Neutrophil (primary cell): ENCODE measurements around the gene SUPT4H1.
A peak's percentile ranks its signal among the peaks of the same experiment; 100 is the strongest.

Experiments
- H3K27ac ChIP-seq: fragments of 200-600 bp; sonication (generic); 2 replicates; pipeline ENCODE4 v1.5.1; 2016; ENCODE audit warnings: mild to moderate bottlenecking, moderate library complexity
- H3K27me3 ChIP-seq: fragments of 200-600 bp; sonication (generic); 2 replicates; pipeline ENCODE4 v1.6.0; 2016; ENCODE audit warnings: mild to moderate bottlenecking
- H3K36me3 ChIP-seq: fragments of 200-600 bp; sonication (generic); 2 replicates; pipeline ENCODE4 v1.5.1; 2017
- H3K4me1 ChIP-seq, 2 experiments: fragments of 200-600 bp in 1 of 2; sonication (generic) in 1 of 2; 1 replicate in 1 of 2; 2 replicates in 1 of 2; pipeline versions ENCODE4 v1.5.1 to v1.6.1; 2013 to 2016; ENCODE audit warnings: low read depth in 1 of 2, low read length in 1 of 2, mild to moderate bottlenecking in 1 of 2, moderate library complexity in 1 of 2; ENCODE audit not compliant: control insufficient read depth in 1 of 2, insufficient read depth in 1 of 2
- H3K4me3 ChIP-seq, 2 experiments: fragments of 200-600 bp in 1 of 2; sonication (generic) in 1 of 2; 1 replicate in 1 of 2; 2 replicates in 1 of 2; pipeline ENCODE4 v1.5.1; 2013 to 2016; ENCODE audit warnings: low read depth in 1 of 2, low read length in 1 of 2, mild to moderate bottlenecking in 1 of 2, moderate library complexity in 1 of 2
- H3K9me3 ChIP-seq: fragments of 200-600 bp; sonication (generic); 2 replicates; pipeline ENCODE4 v1.5.1; 2016
- TF ChIP-seq, protein P1 (sequence below): fragments of 200-600 bp; sonication (generic); IDR thresholded peaks from 2 replicates; pipeline ENCODE4 v1.5.1; 2016; ENCODE audit warnings: antibody characterized with exemption

Gene SUPT4H1

DNA sequence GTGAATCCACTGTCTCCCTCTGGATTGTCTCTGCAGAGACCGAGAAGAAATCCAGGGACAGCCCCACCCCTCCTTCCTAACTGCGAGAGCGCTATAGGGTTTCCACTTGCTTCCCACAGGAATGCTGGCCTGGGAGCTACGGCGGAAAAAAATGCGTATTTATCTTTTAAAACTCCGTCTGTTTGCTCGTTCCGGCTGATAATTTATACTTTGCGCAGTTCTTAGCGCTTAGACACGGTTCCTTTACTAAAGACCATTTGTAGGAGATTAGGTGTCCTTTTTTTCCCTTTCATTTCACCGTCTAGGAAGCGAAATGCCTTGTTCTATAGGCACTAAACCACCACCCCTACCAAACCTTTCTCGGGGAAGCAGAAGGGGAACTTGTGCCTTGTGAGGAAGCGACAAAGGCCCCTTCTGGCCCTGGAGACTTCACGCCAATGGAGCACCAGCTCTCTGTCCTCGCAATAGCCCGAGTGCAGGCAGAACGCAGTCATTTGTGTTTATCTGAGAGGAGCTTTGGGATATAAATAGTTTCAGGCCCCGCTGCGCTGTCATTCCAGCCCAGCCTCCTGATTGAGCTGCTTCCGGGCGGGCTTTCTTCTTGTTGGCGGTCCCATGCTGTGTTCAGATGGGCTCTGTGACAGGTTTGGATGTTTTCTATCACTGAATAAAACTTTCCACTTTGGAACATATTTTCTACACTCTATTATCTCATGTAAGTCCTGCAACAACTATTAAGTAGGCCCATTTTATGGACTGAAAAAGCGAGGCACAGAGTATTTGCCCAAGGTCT, 791 bp upstream of the SUPT4H1 start:
- no peaks in the 10 kb centered on the region for H3K9me3 ChIP-seq
- TF ChIP-seq, protein P1, sequence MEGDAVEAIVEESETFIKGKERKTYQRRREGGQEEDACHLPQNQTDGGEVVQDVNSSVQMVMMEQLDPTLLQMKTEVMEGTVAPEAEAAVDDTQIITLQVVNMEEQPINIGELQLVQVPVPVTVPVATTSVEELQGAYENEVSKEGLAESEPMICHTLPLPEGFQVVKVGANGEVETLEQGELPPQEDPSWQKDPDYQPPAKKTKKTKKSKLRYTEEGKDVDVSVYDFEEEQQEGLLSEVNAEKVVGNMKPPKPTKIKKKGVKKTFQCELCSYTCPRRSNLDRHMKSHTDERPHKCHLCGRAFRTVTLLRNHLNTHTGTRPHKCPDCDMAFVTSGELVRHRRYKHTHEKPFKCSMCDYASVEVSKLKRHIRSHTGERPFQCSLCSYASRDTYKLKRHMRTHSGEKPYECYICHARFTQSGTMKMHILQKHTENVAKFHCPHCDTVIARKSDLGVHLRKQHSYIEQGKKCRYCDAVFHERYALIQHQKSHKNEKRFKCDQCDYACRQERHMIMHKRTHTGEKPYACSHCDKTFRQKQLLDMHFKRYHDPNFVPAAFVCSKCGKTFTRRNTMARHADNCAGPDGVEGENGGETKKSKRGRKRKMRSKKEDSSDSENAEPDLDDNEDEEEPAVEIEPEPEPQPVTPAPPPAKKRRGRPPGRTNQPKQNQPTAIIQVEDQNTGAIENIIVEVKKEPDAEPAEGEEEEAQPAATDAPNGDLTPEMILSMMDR, result no peak
- peaks cover 43 to 46% of the 10 kb centered on the region in 2 experiments for H3K4me1 ChIP-seq

DNA sequence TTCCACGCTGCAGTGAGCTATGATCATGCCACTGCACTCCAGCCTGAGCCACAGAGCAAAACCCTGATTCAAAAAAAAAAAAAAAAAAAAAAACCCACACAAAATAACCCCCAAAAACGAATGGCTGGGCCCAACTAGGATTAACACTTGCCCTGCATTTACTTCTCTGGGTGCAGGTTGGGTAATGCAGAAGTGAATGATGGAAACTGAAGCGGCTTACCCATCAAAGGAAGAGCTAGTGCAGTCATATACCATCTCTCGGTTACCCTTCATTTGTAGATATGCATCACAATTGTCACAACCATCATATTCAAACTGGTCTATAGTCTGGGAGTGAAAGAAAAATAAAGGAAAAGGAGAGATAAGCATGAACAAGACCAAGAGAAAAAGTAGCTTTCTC, 819 bp downstream of the SUPT4H1 start:
- no peaks in the 10 kb centered on the region for H3K27me3 ChIP-seq
- peak overlapping the region; percentile 83 to 85 for H3K4me3 ChIP-seq
- H3K27ac ChIP-seq, result peak overlapping the region; percentile 95
- peaks cover 50% of the 10 kb centered on the region for H3K36me3 ChIP-seq
- TF ChIP-seq, protein P1, result no peak
- peaks cover 44 to 46% of the 10 kb centered on the region in 2 experiments for H3K4me1 ChIP-seq
- no peaks in the 10 kb centered on the region for H3K9me3 ChIP-seq

More for the DNA sequence above, 791 bp upstream of the SUPT4H1 start:
- Histone ChIP-seq H3K27me3 (no peaks in the 10 kb centered on the region), H3K4me3 (peak overlapping the region; percentile 83 to 85), H3K27ac (peak overlapping the region; percentile 95), H3K36me3 (peaks cover 34% of the 10 kb centered on the region)

DNA sequence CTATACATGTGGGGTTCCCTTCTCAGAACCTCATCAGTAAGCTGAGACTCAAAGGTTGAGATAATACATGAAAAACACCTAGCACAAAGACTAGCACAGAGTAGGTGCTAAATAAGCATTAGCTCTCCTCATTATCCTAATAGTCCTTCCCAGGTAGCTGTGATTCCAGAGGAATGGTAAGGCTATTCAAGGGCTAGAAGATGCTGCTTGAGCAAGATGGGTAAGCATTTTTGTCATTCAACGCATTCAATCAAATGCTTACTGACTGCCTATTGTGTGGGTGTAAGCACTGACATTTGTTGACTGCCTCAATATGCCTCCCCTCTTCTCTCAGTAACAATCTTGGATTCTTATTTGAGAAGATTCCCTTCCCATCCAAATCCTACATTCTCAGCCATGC, 4.0 kb downstream of the SUPT4H1 start:
- H3K27me3 ChIP-seq, result no peaks in the 10 kb centered on the region
- H3K4me1 ChIP-seq, result peaks cover 71 to 72% of the 10 kb centered on the region in 2 experiments
- H3K27ac ChIP-seq, result peak overlapping the region; percentile 35
- TF ChIP-seq, protein P1, result no peak
- H3K36me3 ChIP-seq, result peaks cover 81% of the 10 kb centered on the region
- H3K9me3 ChIP-seq, result no peaks in the 10 kb centered on the region
- no peak overlapping the region for H3K4me3 ChIP-seq

DNA sequence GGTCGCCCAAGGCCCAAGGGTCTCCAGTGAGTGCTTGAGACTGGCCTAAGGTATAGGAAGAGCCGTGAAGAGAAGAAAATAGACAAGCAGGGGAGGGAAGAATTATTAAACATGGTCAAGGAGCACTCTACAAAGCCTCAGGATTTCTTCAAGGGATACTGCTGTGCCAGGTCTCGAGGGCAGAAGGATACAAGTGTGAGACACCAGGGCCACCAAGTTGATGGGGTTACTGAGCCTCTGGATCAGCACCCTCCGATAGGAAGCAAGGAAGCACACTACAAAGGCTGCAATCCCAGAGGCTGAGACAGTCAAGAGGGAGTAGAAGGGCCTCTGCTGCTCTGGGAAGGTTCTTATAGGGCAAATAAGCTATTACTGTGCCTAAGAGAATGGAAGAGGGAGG, 6.5 kb downstream of the SUPT4H1 start:
- no peaks in the 10 kb centered on the region for H3K9me3 ChIP-seq
- peaks cover 75 to 77% of the 10 kb centered on the region in 2 experiments for H3K4me1 ChIP-seq
- TF ChIP-seq, protein P1, result no peak
- peaks cover 77% of the 10 kb centered on the region for H3K36me3 ChIP-seq
- H3K27me3 ChIP-seq, result no peaks in the 10 kb centered on the region
- H3K4me3 ChIP-seq, result peak overlapping the region in 1 of 2 experiments; percentile 3
- peak overlapping the region; percentile 100 for H3K27ac ChIP-seq

DNA sequence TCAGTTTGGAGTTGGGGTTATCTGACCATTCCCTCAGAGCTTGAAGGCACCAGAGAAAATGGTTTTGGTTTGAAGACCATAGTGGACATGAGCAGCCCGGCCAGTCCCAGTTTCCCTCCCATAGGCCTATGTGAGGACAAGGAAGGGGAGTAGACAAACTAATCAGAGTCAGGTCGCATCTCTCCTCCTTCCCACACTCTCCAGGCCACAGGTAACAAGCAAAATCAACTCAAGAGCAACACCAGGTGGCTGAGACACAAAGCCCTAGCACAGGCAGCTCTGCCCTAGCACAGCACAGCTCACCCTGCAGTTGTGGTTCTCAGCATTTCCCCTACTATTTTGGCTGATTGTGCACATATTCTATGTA, 7.2 kb downstream of the SUPT4H1 start:
- Histone ChIP-seq H3K27ac (peak overlapping the region; percentile 100), H3K9me3 (no peaks in the 10 kb centered on the region), H3K4me1 (peaks cover 75 to 77% of the 10 kb centered on the region in 2 experiments), H3K4me3 (peak overlapping the region; percentile 18 to 41), H3K27me3 (no peaks in the 10 kb centered on the region), H3K36me3 (peaks cover 70% of the 10 kb centered on the region)
- TF ChIP-seq, protein P1, result no peak
